Stimulated activated effector memory CD8-positive, alpha-beta T cell treated with anti-CD3 and anti-CD28 coated beads, Interleukin-12 subunit alpha, Interleukin-12 subunit beta, amount 100 ng/mL, for 72 hours (primary cell): ENCODE measurements around the gene PML.
A peak's percentile ranks its signal among the peaks of the same experiment; 100 is the strongest.
"Not testable (repeated sequence)": the region's sequence is repeated elsewhere in the genome, so short reads cannot be mapped to it uniquely, and the experiment has no call there.

Experiments
- ATAC-seq: fragments of 150-1000 bp; cut with Tn5 transposase; 2 replicates; pipeline ENCODE4 v1.10.0; 2021
- DNase-seq, 2 donors: peaks; one replicate each; pipeline ENCODE4 v3.0.0; 2021 to 2022; ENCODE audit warnings: low spot score in 2 of 2
- H3K27ac Mint-ChIP-seq: one replicate; pipeline ENCODE4 v1.8.0; 2022; ENCODE audit warnings: mild to moderate bottlenecking, mixed read lengths
- H3K36me3 Mint-ChIP-seq: one replicate; pipeline ENCODE4 v1.8.0; 2022; ENCODE audit warnings: mild to moderate bottlenecking, mixed read lengths
- H3K4me1 Mint-ChIP-seq: one replicate; pipeline ENCODE4 v1.8.0; 2022; ENCODE audit warnings: mixed read lengths
- H3K4me3 Mint-ChIP-seq: one replicate; pipeline ENCODE4 v1.8.0; 2022; ENCODE audit warnings: mild to moderate bottlenecking, mixed read lengths
- H3K9me3 Mint-ChIP-seq: one replicate; pipeline ENCODE4 v1.8.0; 2022; ENCODE audit warnings: mixed read lengths

PML gene

DNA sequence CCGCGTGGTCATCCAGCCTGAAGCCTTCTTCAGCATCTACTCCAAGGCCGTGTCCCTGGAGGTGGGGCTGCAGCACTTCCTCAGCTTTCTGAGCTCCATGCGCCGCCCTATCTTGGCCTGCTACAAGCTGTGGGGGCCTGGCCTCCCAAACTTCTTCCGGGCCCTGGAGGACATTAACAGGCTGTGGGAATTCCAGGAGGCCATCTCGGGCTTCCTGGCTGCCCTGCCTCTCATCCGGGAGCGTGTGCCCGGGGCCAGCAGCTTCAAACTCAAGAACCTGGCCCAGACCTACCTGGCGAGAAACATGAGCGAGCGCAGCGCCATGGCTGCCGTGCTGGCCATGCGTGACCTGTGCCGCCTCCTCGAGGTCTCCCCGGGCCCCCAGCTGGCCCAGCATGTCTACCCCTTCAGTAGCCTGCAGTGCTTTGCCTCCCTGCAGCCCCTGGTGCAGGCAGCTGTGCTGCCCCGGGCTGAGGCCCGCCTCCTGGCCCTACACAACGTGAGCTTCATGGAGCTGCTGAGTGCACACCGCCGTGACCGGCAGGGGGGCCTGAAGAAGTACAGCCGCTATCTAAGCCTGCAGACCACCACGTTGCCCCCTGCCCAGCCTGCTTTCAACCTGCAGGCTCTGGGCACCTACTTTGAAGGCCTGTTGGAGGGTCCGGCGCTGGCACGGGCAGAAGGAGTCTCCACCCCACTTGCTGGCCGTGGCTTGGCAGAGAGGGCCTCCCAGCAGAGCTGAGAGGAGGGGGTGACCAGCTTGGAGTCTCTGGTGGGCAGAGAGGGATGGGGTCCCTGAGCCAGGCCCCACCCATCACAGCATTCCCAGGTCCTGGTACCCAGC, 50.0 kb downstream of the PML start:
- DNase-seq: no peak
- ATAC-seq: no peak
- Mint-ChIP-seq H3K27ac (no peak overlapping the region), H3K9me3 (no peaks in the 10 kb centered on the region), H3K4me3 (no peak overlapping the region), H3K4me1 (peaks cover 12% of the 10 kb centered on the region), H3K36me3 (no peaks in the 10 kb centered on the region)

DNA sequence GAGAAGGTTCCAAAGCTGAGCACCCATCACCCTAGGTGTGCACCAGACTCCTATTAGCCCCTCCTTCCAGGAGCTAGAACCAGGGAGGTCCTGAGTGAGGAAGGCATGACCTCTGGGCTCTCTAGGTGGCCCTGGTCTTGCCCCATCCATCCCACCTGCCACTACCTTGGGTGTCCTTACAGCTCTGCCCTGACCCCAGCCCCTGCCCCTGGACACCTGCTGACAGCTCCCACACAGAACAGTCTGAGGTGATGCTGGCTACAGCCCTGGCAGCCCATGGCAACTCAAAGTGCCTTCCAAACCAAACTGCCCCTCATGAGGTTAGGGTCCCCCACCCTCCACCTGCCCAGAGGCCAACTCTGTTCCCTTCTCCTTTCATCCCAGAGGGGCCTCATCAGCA, 50.7 kb downstream of the PML start:
- H3K36me3 Mint-ChIP-seq: no peaks in the 10 kb centered on the region
- ATAC-seq (no peak), DNase-seq (no peak)
- no peaks in the 10 kb centered on the region for H3K9me3 Mint-ChIP-seq
- H3K27ac Mint-ChIP-seq: peak overlapping the region; percentile 32
- peaks cover 12% of the 10 kb centered on the region for H3K4me1 Mint-ChIP-seq
- H3K4me3 Mint-ChIP-seq: no peak overlapping the region

DNA sequence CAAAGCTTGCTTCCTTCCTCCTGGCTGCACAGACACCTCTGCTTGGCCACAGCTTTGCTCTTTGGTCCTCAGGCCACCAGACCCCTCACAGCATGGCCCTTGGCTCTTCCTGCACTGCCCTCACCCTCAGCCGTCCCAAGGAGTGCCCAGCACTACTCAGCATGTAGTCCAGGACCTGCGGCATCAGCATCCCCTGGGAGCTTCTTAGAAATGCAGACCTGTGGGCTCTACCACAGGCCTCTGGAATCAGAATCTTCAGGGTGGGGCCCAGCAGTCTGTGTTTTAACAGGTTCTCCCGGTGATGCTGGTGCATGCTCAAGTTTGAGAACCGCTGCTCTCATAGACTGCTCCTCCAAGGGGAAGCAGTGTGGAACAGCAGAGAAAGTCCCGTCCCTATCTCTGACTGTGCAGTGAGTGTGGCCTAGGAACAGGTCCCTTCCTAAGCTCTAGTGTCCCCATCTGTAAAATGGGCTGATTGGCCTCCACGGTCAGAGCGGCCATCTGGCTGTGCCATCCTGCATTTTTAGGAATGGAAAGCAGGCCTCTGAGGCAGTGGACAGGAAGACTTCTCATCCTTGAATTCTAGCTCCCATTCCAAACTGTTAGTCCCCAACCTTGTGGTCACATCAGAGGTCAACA, 51.2 kb downstream of the PML start:
- Mint-ChIP-seq H3K4me1 (peaks cover 12% of the 10 kb centered on the region), H3K36me3 (no peaks in the 10 kb centered on the region), H3K27ac (peak overlapping the region; percentile 32), H3K9me3 (no peaks in the 10 kb centered on the region), H3K4me3 (no peak overlapping the region)
- ATAC-seq (no peak), DNase-seq (no peak)

DNA sequence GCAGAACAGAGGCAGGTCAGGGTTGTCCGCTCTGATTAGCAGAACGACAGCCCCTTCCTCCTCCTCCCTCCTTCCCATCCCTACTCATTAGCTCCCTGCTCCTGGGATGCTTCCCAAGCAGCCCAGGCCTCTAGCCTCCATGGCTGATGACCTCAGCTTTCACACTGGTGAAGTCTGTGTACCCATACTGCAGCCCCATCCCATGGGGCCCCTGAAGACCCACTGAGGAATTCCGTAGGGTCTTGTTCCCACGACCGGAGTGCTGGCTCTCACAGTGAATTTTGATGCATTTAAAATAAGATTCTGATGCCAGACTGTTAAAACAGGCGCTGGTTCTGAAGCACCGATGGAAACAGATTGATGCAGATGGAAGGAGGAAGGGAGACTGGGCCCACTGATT, 51.8 kb downstream of the PML start:
- no peaks in the 10 kb centered on the region for H3K36me3 Mint-ChIP-seq
- H3K9me3 Mint-ChIP-seq: no peaks in the 10 kb centered on the region
- ATAC-seq: no peak
- no peak overlapping the region for H3K4me3 Mint-ChIP-seq
- no peak overlapping the region for H3K27ac Mint-ChIP-seq
- peaks cover 12% of the 10 kb centered on the region for H3K4me1 Mint-ChIP-seq
- DNase-seq: no peak

DNA sequence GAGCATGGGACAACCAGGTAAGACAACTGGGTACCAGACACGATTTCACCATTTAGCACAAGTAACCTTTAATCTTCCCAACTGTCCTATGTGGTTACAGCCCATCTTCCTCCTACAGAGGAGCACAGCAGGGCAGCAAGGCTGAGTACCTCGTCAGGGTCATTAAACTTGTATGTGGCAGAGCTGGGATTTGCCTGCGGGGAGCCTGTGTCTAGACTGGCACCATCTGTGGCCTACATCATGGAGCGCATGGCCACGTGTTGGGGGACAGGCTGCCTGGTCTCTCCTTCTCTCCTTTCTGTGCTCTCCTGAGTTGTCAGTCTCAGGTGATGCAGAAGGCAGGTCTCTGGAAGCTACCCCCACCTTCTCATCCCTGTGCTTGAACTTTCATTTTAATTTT, 55.6 kb downstream of the PML start:
- Mint-ChIP-seq H3K36me3 (no peaks in the 10 kb centered on the region), H3K27ac (no peak overlapping the region), H3K4me1 (peaks cover 25% of the 10 kb centered on the region), H3K9me3 (no peaks in the 10 kb centered on the region), H3K4me3 (no peak overlapping the region)
- DNase-seq (no peak), ATAC-seq (no peak)

DNA sequence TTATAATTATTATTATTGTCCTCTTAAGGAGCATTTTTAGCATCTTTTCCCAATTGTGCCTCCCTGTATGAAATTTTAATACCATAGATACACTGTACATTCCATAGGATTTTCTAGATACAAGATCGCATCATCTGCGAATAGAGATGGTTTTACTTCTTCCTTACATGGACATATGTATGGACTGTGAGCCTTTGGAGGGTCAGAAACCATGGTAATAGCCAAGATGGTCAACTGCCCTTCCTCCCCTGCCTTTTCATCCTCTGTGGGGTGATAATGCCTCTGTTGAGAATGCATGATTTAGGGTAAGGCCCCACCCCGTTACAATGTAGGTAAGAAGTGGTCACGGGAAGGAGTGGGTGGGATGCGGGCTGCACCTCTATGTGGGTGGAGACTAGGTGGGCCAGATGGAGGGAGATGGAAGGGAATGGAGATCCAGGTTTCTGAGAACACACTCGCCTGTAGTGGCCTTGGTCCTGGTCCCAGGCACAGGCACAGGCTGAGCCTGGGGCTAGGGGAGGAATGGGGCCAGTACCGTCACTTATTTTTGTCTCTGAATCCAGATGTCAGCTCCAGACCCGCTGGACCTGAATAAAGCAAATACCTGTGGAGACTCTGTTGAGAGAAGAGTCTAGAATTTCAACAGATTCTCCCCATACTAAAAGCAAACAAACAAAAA, 56.2 kb downstream of the PML start:
- Mint-ChIP-seq H3K9me3 (no peaks in the 10 kb centered on the region), H3K36me3 (no peaks in the 10 kb centered on the region), H3K4me1 (peaks cover 25% of the 10 kb centered on the region), H3K4me3 (no peak overlapping the region), H3K27ac (no peak overlapping the region)
- ATAC-seq (no peak), DNase-seq (no peak)

DNA sequence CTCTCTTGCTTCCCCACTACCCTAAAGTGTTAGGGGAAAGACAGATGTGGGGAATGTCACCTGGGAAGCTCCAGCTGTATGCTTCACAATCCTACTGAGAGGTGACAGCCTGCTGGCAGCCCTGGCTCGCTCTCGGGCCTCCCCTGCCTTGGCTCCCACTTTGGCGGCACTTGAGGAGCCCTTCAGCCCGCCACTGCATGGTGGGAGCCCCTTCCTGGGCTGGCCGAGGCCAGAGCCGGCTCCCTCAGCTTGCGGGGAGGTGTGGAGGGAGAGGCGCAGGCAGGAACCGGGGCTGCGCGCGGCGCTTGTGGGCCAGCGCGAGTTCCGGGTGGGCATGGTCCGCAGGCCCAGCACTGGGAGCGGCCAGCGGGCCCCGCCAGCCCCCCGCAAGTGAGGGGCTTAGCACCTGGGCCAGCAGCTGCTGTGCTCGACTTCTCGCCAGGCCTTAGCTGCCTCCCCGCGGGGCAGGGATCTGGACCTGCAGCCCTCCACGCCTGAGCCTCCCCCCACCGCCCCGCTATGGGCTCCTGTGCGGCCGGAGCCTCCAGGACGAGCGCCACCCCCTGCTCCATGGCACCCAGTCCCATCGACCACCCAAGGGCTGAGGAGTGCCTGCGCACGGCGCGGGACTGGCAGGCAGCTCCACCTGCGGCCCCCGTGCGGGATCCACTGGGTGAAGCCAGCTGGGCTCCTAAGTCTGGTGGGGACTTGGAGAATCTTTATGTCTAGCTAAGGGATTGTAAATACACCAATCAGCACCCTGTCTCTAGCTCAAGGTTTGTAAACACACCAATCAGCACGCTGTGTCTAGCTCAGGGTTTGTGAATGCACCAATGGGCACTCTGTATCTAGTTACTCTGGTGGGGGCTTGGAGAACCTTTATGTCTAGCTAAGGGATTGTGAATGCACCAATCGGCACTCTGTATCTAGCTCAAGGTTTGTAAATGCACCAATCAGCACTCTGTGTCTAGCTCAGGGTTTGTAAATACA, 58.0 kb downstream of the PML start:
- not testable (repeated sequence) for H3K9me3 Mint-ChIP-seq, H3K27ac Mint-ChIP-seq, DNase-seq, H3K4me3 Mint-ChIP-seq, ATAC-seq, H3K36me3 Mint-ChIP-seq
- peaks cover 25% of the 10 kb centered on the region for H3K4me1 Mint-ChIP-seq

DNA sequence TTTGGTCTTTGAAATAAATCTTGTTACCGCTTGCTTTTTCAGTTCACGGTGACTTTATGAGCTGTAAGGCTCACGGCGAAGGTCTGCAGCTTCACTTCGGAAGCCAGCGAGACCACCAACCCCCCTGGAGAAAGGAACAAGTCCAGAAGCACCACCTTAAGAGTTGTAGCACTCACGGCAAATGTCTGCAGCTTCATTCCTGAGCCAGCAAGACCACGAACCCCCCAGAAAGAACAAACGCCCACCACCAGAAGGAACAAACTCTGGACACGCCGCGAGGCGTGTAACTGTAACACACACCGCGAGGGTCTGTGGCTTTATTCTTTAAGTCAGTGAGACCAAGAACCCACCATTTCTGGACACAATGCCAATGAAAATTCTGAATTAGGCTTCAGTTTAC, 59.0 kb downstream of the PML start:
- peaks cover 15% of the 10 kb centered on the region for H3K4me1 Mint-ChIP-seq
- no peak for ATAC-seq

DNA sequence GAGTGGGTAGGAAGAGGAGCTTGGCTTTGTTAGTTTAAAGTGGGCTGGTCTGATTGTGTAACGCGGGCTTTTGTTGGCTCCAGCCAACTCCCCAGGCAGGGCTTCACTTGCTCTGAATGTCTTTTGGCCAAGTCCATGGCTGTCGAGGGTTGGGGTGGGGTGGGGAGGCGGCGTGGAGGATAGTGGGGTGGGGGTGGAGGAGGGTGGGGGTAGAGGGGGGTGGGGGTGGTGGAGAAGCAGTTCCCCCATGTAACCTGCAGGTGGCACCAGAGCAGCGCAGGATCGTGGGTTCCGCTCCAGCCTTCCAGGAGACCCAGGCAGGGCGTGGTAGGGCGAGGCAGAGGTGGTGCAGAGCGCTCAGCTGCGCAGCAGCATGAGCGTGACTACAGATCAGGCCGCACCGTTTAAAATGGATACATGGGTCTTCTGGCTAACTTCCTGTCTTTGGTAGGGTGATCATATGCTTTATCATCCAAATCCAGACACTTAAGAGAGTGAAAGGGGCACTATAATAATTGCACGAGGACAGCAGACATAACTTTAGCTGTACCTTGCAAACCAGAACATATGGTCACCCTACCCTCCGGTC, 59.5 kb downstream of the PML start:
- Mint-ChIP-seq H3K4me3 (peak overlapping the region; percentile 31), H3K9me3 (no peaks in the 10 kb centered on the region), H3K27ac (no peak overlapping the region), H3K4me1 (peaks cover 12% of the 10 kb centered on the region), H3K36me3 (no peaks in the 10 kb centered on the region)
- ATAC-seq (peak; percentile 90), DNase-seq (peak; percentile 36 to 79)

More for the DNA sequence above, 59.0 kb downstream of the PML start:
- Mint-ChIP-seq H3K4me3 (no peak overlapping the region), H3K9me3 (no peaks in the 10 kb centered on the region), H3K27ac (no peak overlapping the region), H3K36me3 (no peaks in the 10 kb centered on the region)
- DNase-seq: no peak

DNA sequence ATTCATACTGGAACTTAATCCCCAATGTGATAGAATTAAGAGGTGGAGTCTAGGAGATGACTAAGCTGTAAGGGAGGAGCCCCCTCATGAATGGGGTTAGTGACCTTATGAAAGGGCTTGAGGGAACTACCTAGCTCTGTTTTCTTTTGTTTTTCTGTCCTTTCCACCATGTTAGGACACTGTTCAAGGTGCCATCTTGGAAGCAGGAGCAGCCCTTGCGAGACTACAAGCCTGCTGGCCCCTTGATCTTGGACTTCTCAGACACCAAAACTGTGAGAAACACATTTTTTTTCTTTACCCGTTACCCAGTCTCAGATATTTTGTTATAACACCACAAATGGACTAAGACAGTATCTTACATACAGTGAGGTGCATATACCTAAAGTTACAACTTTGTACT, 61.3 kb downstream of the PML start:
- DNase-seq (no peak), ATAC-seq (no peak)
- Mint-ChIP-seq H3K36me3 (no peaks in the 10 kb centered on the region), H3K4me1 (peaks cover 23% of the 10 kb centered on the region), H3K9me3 (no peaks in the 10 kb centered on the region), H3K27ac (no peak overlapping the region), H3K4me3 (no peak overlapping the region)

DNA sequence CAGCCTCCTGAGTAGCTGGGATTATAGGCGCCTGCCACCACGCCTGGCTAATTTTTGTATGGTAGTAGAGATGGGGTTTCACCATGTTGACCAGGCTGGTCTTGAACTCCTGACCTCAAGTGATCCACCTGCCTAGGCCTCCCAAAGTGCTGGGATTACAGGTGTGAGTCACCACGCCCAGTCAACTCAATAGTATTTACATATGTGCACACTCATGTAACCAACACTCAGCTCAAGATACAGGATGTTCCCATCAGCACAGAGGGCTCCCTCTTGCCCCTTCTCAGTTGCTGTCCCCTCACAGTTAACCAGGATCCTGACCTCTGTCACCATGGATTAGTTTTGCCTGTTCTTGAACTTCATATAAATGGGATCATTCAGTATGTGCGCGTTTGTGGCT, 61.8 kb downstream of the PML start:
- peak; percentile 58 for ATAC-seq
- peaks cover 23% of the 10 kb centered on the region for H3K4me1 Mint-ChIP-seq
- DNase-seq, H3K4me3 Mint-ChIP-seq, H3K9me3 Mint-ChIP-seq, H3K36me3 Mint-ChIP-seq, H3K27ac Mint-ChIP-seq: not testable (repeated sequence)

DNA sequence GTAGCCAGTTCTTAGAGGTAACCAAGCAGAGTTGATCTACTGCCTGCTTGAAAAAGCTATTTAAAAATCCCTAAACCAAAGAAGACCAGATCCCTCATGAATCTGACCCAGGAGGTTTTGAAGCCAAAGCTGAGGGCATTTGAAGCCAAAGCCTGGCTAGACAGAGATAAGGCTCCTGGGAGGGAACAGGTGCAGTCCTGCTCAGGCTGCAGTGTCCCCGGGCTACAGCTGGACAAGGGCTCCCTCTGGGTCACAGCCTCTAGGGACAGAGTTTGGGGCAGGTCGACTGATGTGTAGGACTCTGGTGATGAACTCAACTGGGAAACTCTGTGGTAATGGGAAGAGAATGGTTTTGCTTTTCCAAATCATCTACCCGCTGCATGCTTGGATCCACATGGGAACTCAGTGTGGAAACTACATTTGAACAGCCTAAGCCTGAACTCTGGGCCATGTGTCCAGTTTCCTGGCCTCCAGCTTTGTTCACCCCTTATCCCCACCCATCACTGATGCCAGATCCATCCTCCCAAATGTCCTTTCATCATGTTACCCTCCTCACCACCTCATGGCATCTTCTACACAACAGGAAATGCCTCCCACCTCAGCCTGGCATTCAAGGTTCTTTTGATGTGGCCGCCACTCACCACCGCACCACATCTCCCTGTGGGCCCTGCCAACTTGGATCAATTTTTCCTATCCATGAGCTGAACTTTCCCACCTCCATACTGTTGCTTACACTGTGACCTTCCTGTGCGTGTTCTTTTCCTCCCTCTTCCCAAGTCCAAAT, 64.7 kb downstream of the PML start:
- peaks cover 16% of the 10 kb centered on the region for H3K4me1 Mint-ChIP-seq
- not testable (repeated sequence) for DNase-seq, ATAC-seq, H3K36me3 Mint-ChIP-seq, H3K4me3 Mint-ChIP-seq, H3K9me3 Mint-ChIP-seq, H3K27ac Mint-ChIP-seq

DNA sequence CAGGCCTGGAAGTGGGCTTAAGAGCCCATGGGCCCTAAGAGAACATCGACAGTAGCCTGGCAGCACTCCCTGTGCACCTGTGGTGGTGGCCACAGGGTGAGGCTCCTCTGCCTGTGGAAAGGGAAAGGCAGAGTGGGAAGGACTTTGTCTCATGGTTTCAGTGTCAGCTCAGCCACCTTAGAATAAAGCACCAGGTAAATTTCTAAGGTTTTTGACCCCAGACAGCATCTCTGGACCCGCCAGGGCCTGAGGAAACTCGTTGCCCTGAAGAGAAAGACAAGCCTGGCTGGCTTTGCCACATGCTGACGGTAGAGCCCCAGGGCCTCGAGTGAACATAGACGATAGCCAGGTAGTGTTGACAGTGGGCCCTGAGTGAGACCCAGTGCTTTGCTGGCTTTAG, 65.7 kb downstream of the PML start:
- H3K4me3 Mint-ChIP-seq: no peak overlapping the region
- no peaks in the 10 kb centered on the region for H3K36me3 Mint-ChIP-seq
- H3K9me3 Mint-ChIP-seq: no peaks in the 10 kb centered on the region
- peaks cover 11% of the 10 kb centered on the region for H3K4me1 Mint-ChIP-seq
- no peak for DNase-seq
- no peak for ATAC-seq
- peak overlapping the region; percentile 56 for H3K27ac Mint-ChIP-seq

DNA sequence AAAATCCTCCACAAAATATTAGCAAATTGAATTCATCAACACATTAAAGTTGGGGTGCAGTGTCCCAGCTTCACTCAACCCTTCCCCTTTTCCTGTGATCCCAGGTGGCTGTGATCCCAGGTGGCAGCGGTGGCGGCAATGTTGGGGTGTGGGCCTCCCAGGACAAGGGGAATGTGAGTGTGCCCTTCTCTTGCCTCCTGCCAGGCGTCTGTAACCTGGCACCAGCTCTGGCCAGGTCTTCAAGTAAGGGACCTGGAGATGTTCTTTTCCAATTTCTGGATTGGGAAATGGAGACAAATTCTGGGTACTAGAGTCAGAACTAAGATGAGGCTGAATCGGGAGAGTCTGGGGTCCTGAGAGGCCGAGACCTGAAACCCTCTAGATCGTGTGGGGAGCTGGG, 67.7 kb downstream of the PML start:
- no peaks in the 10 kb centered on the region for H3K9me3 Mint-ChIP-seq
- no peak overlapping the region for H3K27ac Mint-ChIP-seq
- ATAC-seq: no peak
- H3K4me3 Mint-ChIP-seq: no peak overlapping the region
- peaks cover 11% of the 10 kb centered on the region for H3K4me1 Mint-ChIP-seq
- DNase-seq: no peak
- H3K36me3 Mint-ChIP-seq: no peaks in the 10 kb centered on the region
